Neural progenitor cell (in vitro differentiated cells): Measurements from ENCODE around the gene MYOZ3.

Experiments used
- CTCF ChIP-seq: fragments of 200-600 bp; sonication (generic); IDR thresholded peaks from 2 replicates; pipeline ENCODE4 v1.5.1; 2017; ENCODE audit warnings: antibody characterized with exemption, mild to moderate bottlenecking
- EZH2 ChIP-seq: fragments of 200-600 bp; sonication (generic); IDR thresholded peaks from 2 replicates; pipeline ENCODE4 v1.6.1; 2017; ENCODE audit warnings: antibody characterized with exemption, mild to moderate bottlenecking, moderate library complexity
- EZH2phosphoT487 ChIP-seq: fragments of 200-600 bp; sonication (generic); IDR thresholded peaks from 2 replicates; pipeline ENCODE4 v1.6.1; 2017; ENCODE audit warnings: antibody characterized with exemption

- no peak for TF ChIP-seq CTCF
- no peak for TF ChIP-seq EZH2
- TF ChIP-seq EZH2phosphoT487, result no peak
These were observed 34.2 kb upstream of the MYOZ3 start for GRCh38 chr5:150626853-150627276.
